HG03280 (cell line): ENCODE measurements around the gene NT5C1A.

Experiments used
- ATAC-seq: cut with Tn5 transposase; IDR thresholded peaks from one replicate; pipeline ENCODE4 v1.9.1; 2021; ENCODE audit warnings: mild to moderate bottlenecking, moderate library complexity; ENCODE audit not compliant: unreplicated experiment

NT5C1A gene

DNA sequence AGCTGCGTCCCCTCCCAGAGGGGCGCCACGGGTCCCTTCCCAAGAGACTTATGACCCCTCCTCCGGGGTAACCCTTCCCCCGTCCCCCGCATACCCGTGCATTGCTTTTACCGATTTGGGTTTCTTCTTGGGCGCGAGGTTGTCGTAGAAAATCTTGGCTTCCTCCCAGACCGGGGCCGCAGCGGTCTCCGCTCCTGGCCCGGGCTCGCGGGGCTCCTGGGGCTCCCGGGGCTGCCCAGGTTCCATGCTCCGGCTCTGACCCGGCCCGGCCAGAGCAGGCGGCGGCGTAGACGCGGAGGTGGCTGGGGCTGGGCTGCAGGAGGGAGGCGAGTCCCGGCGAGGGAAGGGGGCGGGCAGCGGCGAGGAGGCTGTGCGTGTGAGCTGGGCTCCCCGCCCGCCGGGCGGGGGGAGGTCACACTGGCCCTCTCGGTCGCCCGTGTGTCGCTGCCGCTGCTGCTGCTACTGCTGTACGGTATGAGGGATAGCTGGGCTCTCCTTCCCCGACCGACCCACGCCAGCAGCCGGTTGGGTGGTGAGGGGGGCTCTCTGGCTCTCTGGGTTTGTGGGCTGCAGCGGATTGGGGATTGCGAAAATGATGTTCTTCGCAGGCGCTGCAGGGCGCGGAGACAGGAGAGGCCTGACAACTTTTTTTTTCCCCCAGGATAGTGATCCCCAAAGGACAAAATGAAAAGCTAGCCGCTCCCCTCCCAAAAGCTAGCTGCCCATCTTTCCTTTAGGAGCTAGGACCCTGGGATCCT is at the start of gene NT5C1A:
Gene NT5C1A, minus strand, starts transcription at position 315 of the 758 bp plus-strand sequence. Its CDS starts 69 bp downstream, at position 246.
- ATAC-seq = no peak

DNA sequence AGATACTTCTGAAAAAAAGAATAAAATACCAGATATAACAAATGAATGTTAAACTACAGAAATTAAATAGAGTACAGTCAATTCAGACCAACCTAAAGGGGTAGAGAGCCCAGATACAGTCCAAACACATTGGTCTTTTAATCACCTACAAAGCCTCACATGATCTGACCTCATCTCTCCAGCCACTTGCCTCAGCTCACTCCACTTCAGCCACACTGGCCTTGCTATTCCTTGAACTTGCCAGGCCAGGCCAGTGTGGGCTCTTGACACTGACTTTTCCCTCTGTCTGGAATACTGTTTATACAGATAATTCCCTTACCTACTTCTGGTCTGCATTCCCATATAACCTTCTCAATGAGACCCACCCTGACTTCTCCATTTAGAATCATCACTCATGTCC is 49.8 kb upstream of the NT5C1A start:
- ATAC-seq = no peak

DNA sequence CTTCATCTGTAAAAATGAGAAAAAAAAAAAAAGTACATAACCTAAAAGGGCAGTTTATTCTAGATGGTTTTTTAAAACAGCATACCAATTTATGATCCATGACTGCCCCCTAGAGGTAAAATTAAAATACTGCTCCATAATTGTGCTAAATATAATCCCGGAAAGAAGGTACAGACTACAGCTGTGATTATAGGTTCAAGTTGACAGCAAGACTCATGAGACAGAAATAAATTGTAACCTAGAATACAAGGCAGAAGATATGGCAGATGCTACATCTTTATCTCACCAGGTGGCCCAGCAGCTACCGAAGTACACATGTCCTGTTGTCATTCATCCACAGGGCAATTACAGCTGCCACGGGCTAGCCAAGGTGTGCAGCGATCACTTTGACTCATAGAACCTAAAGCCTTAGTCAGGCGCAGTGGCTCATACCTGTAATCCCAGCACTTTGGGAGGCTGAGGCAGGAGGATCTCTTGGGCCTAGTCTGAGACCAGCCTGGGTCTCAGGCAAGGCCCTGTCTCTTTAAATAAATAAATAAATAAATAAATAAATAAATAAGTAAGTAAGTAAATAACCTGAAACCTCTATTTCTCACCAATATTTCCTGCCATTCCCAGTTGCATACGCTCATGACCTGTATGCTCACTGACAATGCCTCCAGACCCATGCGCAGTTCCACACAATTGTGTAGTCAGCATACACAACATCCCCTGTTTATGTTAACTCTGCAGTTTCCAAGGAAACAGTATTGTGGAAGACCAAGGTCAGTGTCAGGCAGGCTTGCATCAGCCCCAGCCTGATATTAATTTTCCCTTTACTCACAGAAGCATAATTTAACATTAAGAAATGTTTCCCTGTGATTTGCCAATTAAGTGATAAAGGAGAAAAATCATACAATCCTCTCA is 48.4 kb upstream of the NT5C1A start:
- no peak for ATAC-seq

DNA sequence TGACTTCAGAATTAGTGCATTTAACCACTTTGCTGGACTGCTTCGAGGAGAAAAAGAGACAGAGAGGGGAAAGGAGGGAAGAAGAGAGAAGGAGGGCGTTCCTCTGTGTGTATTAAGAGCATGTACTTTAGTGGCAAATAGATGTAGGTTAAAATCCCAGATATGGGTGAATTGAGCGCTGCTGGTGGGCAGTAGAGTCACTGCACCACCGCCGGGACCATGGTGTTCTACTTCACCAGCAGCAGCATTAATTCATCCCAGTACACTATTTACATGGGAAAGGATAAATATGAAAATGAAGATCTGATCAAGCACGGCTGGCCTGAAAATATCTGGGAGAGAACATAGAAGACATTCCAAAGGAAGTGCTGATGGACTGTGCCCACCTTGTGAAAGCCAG is 45.9 kb upstream of the NT5C1A start:
- ATAC-seq = no peak

DNA sequence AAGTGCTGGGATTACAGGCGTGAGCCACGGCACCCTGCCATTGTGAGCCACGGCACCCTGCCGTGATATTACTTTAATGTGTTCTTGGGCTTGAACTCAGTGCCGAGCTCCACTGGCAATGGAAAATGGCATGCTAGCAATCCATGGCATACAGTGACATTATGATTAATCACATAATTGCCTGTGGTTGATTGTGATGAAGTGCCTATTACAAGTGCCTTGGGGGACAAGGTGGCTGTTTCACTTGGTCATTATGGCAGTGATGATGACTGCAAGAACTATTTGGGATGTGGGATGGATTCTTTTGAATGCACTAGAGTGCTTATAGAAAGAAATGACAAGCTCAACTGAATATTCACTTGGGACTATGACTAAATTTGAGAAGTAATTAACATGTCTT is 41.6 kb upstream of the NT5C1A start:
- ATAC-seq = no peak

DNA sequence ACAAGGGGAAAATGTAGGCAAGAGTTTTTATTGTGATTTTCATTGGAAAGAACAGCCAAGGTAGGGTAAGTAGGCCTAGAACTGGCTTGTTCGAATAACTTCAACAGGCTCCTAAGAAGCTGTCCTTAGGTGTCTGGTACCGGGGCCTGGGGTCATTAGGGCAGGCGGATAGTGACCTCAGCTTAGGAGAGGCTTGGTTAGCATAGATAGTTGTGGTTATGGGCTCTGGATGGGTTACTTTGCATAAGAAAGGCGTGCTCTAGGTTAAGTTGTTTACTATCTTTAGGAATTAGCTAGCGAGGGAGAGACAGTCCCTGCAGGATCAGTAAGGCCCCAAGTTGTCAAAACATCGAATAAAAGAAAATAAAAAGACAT is 40.0 kb upstream of the NT5C1A start:
- ATAC-seq = no peak

DNA sequence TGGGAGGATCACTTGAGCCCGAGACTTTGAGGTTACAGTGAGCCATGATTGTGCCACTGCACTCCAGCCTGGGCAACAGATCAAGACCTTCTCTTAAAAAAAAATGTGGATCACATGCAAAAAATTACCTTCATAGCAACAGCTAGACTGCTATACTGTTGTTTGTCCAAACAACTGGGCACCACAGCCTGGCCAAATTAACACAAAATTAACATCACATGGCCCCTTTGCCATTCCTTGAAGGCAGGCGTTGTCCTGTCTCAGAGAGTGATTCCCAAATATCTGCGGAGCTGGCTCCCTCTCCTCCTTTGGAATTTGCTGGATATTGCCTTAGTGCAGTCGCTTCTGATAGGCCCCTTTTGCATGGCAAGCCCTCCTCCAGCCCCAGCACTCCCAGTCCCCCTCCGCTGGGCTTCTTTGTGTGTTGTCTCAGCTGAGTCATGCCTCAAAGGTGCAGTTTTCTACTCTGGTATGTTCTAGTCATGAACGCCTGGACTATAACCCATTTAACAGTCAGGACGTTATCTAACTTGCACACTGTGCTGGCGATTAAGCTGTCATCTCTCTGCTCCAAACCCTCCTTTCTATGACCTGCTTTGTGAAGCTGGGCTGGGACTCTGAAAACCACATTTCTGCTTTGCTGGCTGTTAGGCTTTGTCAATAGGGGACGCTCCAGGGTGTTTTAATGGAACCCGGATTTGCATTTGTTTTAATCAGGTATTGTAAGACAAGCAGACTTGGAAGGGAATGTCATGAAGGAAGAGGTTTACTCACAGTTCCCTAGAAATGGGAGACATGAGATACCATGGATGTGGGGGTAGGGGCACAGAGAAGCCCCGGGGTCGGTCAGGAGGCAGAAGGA is 39.4 kb upstream of the NT5C1A start:
- no peak for ATAC-seq

DNA sequence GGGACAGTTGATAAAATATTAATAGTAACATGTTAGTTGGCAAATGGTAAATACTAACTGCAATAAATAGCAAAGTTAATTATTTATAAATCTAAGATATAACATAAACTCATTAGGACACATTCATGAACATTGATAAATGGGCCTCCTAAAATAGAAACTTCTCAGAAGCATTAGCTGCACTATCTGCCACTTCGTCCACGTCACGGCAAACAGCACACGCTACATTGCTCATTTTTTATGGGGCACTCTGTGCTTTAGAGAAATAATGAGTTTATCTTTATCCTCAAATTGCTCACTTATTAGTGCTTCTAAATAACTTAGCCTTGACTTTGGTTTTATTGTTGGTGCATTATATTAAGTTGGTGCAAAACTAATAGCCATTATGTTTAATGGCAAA is 35.6 kb upstream of the NT5C1A start:
- no peak for ATAC-seq

DNA sequence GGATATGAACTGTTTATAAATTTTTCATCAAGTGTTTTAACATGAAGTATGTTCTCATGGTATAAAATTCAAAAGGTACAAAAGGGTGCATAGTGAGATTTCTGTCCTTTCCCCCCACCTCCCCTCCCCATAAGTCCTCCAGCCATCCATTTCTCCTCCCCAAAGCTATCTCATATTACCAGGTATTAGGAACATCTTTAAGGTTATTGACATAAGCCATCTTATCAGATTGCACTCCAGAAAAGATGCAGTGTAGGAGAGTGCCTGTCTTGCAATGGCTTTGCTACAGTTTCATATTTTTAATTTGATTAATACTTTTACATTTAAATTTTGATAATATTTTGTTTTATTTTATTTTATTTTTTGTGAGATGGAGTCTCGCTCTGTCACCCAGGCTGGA is 32.9 kb upstream of the NT5C1A start:
- no peak for ATAC-seq

DNA sequence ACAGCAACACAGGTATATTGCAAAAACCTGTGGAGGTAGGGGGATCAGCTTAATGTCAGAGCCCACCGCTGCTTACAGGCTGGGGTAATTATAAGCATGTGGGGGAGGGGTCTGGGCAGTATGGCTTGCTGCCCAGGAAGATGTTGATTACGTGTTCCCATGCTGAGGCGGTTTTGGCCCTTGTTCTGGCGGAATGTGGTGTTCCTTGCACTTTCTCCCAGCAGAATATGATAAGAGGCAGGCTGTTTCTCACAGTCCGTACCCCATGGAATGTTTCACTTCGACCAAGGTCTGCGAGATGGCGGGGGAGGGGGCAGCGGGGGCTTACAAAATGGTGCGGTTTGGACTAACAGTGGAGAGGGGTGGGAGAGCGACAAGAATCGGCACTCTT is 29.1 kb upstream of the NT5C1A start:
- no peak for ATAC-seq

DNA sequence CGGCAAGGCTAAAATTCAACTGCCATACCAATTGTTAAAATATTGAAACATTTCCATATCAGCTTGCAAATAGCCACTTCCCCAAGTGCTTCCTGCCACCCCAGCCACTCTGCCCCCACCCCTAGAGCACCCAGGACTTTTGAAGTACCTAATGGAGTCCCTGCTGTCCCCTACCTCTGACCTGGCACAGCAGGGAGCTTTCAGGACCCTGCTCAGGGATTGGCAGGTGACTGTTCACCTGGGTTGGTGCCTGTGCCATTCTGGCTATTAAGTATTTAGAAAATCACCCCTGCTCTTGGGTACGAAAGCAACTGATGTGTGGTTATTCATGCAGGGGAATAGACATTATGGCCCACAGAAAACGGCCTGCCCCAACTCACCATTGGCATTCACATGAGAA is 28.4 kb upstream of the NT5C1A start:
- no peak for ATAC-seq

DNA sequence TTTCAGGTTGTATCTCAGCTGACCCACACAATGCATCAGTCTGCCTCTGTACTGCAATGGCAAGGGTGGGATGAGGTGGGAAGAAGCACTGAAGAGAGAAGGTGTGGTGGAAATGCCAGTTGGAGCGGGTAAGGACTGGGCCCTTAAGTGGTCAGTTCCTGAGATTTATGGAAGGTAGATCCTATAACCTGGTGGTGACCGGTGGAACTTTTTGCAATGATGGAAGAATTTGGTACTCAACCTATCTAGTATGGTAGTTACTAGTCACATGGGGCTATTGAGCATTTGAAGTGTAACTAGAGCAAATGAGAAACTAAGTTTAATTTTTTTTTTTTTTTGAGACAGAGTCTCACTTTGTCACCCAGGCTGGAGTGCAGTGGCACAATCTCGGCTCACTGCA is 27.5 kb upstream of the NT5C1A start:
- no peak for ATAC-seq

DNA sequence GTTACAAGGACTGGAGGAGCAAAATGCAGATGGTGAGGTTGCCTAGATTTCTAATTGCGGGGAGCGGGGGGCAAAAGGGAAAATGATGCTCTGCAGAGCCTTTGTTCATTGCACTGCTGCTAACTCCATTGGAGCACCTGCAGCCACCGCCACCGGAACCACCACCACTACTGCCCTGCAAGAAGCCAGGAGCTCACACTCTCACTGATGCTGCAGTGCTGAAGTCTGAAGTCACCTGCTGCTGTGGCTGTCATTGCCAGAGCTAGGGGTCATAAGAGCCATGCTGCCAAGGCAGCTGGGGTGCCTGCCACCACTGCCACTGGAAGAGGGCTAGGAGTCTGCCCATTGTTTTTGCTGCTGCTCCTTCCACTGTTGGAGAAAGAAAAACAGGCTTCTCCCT is 26.7 kb upstream of the NT5C1A start:
- no peak for ATAC-seq

DNA sequence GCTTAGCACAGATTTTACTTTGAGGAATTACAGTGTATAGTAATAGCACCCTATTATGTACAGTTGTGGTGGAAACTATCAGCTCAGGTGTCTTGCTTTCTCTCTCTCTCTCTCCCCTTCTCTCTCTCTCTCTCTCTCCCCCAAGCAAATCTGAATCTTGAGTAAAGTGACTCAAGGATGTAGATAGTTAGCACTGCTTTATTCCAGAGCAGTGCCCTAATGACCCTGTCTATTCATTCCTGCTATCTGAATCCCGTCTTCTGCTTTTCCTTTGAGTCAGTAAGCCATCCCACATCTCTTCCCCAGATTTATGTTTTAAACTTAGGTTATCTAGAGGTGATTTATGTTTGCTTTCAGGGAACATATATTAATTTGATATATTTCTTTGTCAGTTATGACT is 24.5 kb upstream of the NT5C1A start:
- no peak for ATAC-seq

DNA sequence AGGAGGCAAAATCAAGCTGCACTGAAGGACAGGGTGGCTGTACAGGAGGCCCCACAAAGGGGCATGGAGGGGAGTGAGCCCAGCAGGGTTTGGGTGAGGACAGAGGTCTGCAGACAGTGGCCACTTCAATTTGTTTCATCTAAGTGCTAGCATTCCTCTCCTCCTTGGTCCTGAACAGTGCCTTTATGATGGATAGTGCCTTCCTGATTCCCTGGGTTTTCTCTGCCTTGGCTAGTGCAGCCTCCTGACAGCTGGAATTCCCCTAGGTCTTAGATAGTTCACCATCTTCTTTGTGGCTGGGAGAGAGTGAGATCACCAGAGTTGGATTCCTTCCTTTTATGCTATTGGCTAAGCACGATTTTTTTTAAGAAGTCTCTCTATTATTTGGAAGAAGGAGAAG is 23.1 kb upstream of the NT5C1A start:
- ATAC-seq = no peak

DNA sequence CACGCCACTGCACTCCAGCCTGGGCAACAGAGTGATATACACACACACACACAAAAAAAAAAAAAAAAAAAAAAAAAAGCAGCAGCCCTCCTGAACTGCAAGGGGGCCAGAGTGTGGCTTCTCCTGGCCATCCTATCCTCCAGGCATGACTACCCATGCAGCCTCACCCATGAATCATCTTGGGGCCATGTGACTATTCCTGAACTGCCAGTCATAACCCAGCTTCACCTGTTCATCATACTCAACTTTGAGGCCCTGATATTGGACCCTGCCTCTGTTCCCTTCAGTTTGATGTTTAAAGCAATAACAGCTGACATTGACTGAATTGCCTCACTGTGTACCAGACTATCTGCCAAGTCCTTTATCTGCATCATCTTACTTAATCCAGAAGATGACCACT is 22.1 kb upstream of the NT5C1A start:
- no peak for ATAC-seq

DNA sequence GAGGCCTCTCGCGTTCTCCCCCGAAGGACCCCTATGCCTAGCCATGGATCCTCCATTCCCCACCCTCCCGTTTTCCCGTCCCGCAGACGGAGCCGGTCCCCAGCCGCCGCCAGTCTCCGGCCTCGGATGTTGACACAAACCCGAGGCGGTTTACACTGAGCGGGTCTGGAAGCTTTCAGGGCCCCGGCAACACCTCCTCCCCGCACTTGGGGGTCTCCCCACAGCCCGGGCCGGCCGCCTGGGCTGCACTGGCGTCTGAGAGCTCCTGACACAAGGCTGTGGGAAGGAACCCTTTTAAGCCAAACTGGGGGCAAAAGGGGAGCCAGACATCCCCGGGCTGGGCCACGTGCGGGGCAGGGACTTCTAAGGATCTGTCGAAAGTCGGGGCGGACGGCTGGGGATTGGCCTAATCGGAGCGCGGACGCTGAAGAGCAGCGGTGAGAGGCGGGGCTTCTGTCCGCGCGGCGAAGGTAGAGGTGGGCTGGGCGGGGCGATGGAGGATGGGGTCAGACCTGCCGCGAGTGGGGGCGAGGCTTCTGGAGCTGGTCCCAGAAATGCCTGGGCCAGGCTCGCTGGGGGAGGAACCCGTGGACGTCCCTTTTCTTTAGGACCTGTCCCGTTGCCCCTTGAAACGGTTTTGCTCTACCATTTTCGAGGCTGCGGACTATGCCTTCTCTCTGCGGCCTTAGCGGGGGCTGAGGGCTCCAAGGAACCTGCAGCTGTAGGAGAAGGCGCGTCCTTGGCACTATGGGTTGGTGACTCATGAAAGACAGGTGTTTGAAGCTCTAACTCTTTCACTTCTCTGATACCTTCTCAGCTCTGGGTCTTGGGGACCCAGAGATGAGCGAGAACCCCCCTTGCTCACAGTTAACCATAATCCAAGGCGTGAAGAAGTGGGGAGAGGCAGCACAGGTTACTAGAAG is 20.5 kb upstream of the NT5C1A start:
- no peak for ATAC-seq

DNA sequence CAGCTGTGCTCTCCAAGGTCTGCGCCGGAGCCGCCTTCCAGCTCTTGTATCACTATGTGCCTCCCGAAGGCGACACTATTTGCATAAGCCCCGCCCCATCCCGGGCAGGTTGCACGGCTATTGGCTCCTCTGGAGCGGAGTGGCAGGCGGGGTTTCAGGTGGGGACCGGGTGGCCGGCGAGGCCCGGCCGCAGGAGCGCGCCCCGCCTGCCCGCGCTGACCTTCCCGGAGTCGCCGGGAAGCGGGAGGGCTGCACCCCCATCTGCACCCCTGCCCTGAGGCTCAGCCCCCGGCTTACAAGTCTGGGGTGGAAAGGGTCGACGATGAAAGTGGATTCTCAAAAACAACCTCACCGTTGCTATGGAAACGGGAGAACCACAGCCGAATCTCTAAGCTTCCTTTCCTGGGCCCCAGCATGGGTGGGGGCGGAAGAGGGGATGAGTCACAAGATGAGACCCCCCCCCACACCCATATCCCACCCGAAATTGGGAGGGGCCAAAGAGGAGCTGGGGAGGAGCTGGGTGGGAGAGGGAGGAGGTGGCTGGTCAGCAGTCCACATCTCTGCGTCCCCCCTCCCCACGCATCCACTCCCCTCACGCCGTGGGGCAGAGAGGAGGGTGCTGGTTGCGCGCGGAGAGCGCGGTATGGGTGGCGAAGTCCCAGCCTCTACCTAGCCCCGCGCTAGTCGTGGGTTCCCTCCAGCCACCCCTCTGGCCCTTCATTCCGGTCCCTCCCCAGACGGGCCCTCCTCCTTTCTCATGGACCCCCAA is 19.7 kb upstream of the NT5C1A start, which contains the start of gene HPCAL4:
Gene HPCAL4, minus strand, starts transcription at position 51 of the 769 bp plus-strand sequence. CDS start 6,830 bp downstream, outside the sequence.
- ATAC-seq = peak; percentile 92

DNA sequence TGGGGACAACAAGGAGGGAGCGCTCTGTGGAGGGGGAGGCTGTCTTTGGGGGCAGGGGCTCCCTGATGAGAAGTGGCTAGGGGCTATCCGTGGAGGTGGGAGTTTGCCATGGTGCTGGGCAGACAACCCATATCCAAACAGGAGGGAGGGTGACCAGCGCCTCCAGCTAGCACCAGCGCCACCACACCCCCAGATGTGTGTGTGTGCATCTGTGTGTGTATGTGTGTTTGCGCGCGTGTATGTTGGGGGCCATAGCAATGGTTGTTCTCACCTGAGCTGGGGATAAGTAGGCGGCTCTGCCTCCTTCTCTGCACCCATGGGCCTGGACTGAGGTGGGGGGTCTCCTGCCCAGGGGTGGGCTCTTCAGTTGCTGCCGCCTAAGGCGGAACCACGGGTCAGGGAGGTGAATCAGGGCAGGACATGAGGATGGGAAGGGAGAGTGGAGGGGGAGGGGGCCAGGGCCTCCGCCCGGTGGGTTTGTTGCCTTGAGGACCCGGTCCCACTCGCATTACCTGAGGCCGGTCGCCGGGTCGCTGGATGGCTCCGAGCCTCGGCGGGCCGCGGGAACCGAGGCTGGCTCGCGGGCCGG is 19.0 kb upstream of the NT5C1A start:
- no peak for ATAC-seq
